ENCODE data around the gene XYLT1. TPM values are rescaled to one million over a fixed set of nuclear protein-coding genes. Genes with fewer than 3 reads are reported as not detected.

Gene XYLT1
- total and polyA plus RNA-seq, 2 of the 4 experiments (the other 2 are of a cell fraction): 9.0 to 12.7 TPM

- Histone ChIP-seq H3K18ac (ENCODE audit: low read depth, low read length) (no peak overlapping the region), H3K9me1 (ENCODE audit: insufficient read depth, low read length) (peaks cover 9% of the 10 kb centered on the region; the same call in 1 of the 2 replicates), H3K79me1 (ENCODE audit: low read depth in 1 of 2, low read length in 2 of 2) (no peaks in the 10 kb centered on the region), H4K20me1 (ENCODE audit: insufficient read depth, low read length) (0 out of 2 replicates have a peak, but pooled peaks cover 10% of the 10 kb centered on the region), H2AK9ac (replicated peaks; ENCODE audit: low read depth, low read length, poor library complexity) (no peak overlapping the region), H3K4ac (ENCODE audit: low read depth, low read length) (no peak overlapping the region), H3K56ac (ENCODE audit: extremely low read depth, insufficient read depth, low read length) (no peak overlapping the region), H3K14ac (replicated peaks; ENCODE audit: low read depth, low read length) (no peak overlapping the region), H3K23ac (ENCODE audit: low read depth, low read length) (no peak overlapping the region), H3K27ac (ENCODE audit: insufficient read depth, low read length) (no peak overlapping the region), H4K91ac (ENCODE audit: insufficient read depth, low read depth, low read length) (no peak overlapping the region), H3K9ac (ENCODE audit: low read depth, low read length) (no peak overlapping the region), H2AK5ac (ENCODE audit: low read depth, low read length) (no peak overlapping the region), H2BK20ac (ENCODE audit: low read depth, low read length) (no peak overlapping the region), H3K4me1 (ENCODE audit: control insufficient read depth, insufficient read depth, low read length) (no peaks in the 10 kb centered on the region), H3K36me3 (ENCODE audit: control insufficient read depth, insufficient read depth, low read length) (no peaks in the 10 kb centered on the region), H3K27me3 (ENCODE audit: control insufficient read depth, insufficient read depth, low read length) (no peaks in the 10 kb centered on the region), H2BK5ac (ENCODE audit: low read depth, low read length, poor library complexity, severe bottlenecking) (no peak overlapping the region), H2BK15ac (ENCODE audit: low read depth, low read length) (no peak overlapping the region), H3K4me2 (ENCODE audit: low read depth, low read length) (no peak overlapping the region), H4K8ac (ENCODE audit: low read depth in 2 of 2, low read length in 2 of 2) (no peak overlapping the region), H2BK120ac (ENCODE audit: low read depth, low read length) (no peak overlapping the region), H3K9me3 (ENCODE audit: control insufficient read depth, insufficient read depth, low read length) (no peaks in the 10 kb centered on the region), H2AFZ (replicated peaks; ENCODE audit: low read length, poor library complexity) (no peak overlapping the region), H3K4me3 (ENCODE audit: insufficient read depth, low read depth, low read length) (no peak overlapping the region), H4K5ac (ENCODE audit: low read depth, low read length) (no peak overlapping the region)
- ATAC-seq (ENCODE audit: low read depth): no peak
- intact Hi-C loops (cut with micrococcal nuclease) (no loop called here), dilution Hi-C loops (cut with HindIII; ENCODE audit: low sequenced_read_pairs, unreplicated experiment) (no loop called here), in situ Hi-C loops (cut with MboI; ENCODE audit: low sequenced_read_pairs) (no loop called here)
- no peak for TF ChIP-seq USF2 (IDR thresholded peaks at IDR 0.05; ENCODE audit: low read depth, low read length)
- no peak for TF ChIP-seq FOS (IDR thresholded peaks at IDR 0.05; ENCODE audit: low read depth, low read length)
- POLR2A ChIA-PET (ENCODE audit: unreplicated experiment): no interaction called here
- no TSS peak for BruUV-seq (replicated peaks)
- CTCF ChIA-PET: no interaction called here
- no peak for DNase-seq
- WGBS, 2 experiments (ENCODE audit: extremely low coverage in 2 of 2, insufficient read length in 1 of 2): 100% methylated on average over 1 of the region's 8 CpGs; no CpG with 5 or more reads in 1 of the 2 experiments
Observed at GRCh38 chr16:17171250-17172143, 299.3 kb downstream of the XYLT1 start.
